ENCODE data around the gene OR4X2.
"Not testable (repeated sequence)": the region's sequence is repeated elsewhere in the genome, so short reads cannot be mapped to it uniquely, and the experiment has no call there.

Gene OR4X2

GRCh38 chr11:48244804-48245203 is at the start of gene OR4X2:
Gene OR4X2, plus strand, starts transcription at chr11:48245104. Its CDS starts 0 bp downstream, at chr11:48245104.
- DNase-seq: no peak

GRCh38 chr11:48207881-48208280 is 37.0 kb upstream of the OR4X2 start:
- DNase-seq: no peak

- no peak for DNase-seq
These were observed 34.9 kb upstream of the OR4X2 start for GRCh38 chr11:48210052-48210451.

- DNase-seq: no peak
These were observed 28.4 kb upstream of the OR4X2 start, which contains the start of gene OR4B1 for GRCh38 chr11:48216510-48216909. Gene OR4B1, plus strand, starts transcription at chr11:48216810. Its CDS starts 0 bp downstream, at chr11:48216810.

- no peak for DNase-seq
These were observed 16.1 kb upstream of the OR4X2 start for GRCh38 chr11:48228761-48229160.

- not testable (repeated sequence) for DNase-seq
These were observed 14.8 kb upstream of the OR4X2 start for GRCh38 chr11:48230057-48230456.

GRCh38 chr11:48237727-48238126 is 7.2 kb upstream of the OR4X2 start:
- no peak for DNase-seq

- no peak for DNase-seq
These were observed 2.4 kb upstream of the OR4X2 start for GRCh38 chr11:48242501-48242900.

- DNase-seq: no peak
These were observed 4.0 kb downstream of the OR4X2 start for GRCh38 chr11:48248902-48249301.

- DNase-seq: no peak
These were observed 16.7 kb downstream of the OR4X2 start for GRCh38 chr11:48261600-48261999.

GRCh38 chr11:48263423-48263911 is 18.6 kb downstream of the OR4X2 start, which contains the start of gene OR4X1:
Gene OR4X1, plus strand, starts transcription at chr11:48263861. Its CDS starts 0 bp downstream, at chr11:48263861.
- no peak for DNase-seq

- DNase-seq: no peak
These were observed 25.7 kb downstream of the OR4X2 start for GRCh38 chr11:48270621-48271020.

GRCh38 chr11:48272606-48273005 is 27.7 kb downstream of the OR4X2 start:
- DNase-seq: no peak

Measured in hematopoietic multipotent progenitor cell treated with erythropoietin and hydrocortisone succinate and interleukin-3 and kit ligand, for 8 days (in vitro differentiated cells).